WERI-Rb-1 (cell line): ENCODE measurements around the gene MYL1.

Source experiments
- DNase-seq: peaks from one replicate; pipeline ENCODE4 v3.0.0-alpha.2; 2020
- H3K27ac ChIP-seq: fragments of 250-450 bp; sonication (Bioruptor Pico); 2 replicates; pipeline ENCODE4 v1.5.1; 2020; ENCODE audit warnings: mild to moderate bottlenecking, moderate library complexity
- H3K27me3 ChIP-seq: fragments of 250-450 bp; sonication (Bioruptor Pico); 2 replicates; pipeline ENCODE4 v1.5.1; 2021; ENCODE audit warnings: mild to moderate bottlenecking, low read depth, moderate library complexity; ENCODE audit not compliant: insufficient read depth, severe bottlenecking
- H3K36me3 ChIP-seq: fragments of 250-450 bp; sonication (Bioruptor Pico); 2 replicates; pipeline ENCODE4 v1.5.1; 2020; ENCODE audit warnings: mild to moderate bottlenecking, moderate library complexity
- H3K4me3 ChIP-seq: 2 replicates; pipeline ENCODE4 v1.5.1; 2011; ENCODE audit warnings: low read depth, mild to moderate bottlenecking, control low read depth, low read length
- H3K9me3 ChIP-seq: fragments of 250-450 bp; sonication (Bioruptor Pico); 2 replicates; pipeline ENCODE4 v1.5.1; 2021; ENCODE audit warnings: mild to moderate bottlenecking, moderate library complexity; ENCODE audit not compliant: severe bottlenecking
- TF ChIP-seq, protein P1 (sequence below): IDR thresholded peaks from 2 replicates; pipeline ENCODE4 v1.5.1; 2011; ENCODE audit warnings: low read depth, mild to moderate bottlenecking, control low read depth, inconsistent platforms, low read length

MYL1 gene

DNA sequence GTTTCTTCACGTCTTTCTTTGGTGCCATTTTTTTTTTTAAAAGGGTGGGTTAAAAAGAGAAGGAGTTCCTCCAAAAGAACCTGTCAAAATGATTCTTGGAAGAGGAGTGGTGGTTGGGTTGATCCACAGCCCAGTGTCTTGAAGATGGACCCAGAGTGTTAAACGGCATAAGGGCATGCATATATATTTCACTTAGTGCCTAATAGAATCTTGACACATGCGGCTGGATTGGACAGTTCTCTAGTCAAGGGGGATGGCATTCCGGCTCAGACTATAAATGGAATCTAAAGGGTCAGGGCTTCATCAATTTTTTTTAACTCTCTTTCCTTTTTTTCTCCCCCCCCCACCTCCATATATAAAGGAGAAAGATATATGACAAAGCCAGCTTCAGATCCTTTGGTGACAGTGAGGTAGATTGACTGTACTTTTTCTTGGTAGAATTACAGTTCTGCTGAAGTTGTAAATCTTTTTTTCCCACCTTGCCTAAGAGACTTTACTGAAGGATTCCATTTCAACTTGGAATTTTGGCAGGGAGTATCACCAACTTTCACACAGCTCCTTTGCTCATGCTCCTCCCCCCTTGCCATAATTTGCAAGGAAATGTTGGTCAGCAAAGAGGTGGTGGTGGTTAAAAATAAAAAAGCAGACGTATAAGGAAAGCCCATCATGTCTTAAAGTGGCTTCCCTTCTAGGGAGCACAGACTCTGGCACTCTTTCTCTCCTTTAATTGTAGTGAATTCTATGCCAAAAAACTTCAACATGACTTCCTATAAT is at the start of gene MYL1:
Gene MYL1 (minus strand): TSS at position 160 of the 774 bp plus-strand sequence. CDS start 132 bp downstream, at position 28.
- TF ChIP-seq, protein P1, sequence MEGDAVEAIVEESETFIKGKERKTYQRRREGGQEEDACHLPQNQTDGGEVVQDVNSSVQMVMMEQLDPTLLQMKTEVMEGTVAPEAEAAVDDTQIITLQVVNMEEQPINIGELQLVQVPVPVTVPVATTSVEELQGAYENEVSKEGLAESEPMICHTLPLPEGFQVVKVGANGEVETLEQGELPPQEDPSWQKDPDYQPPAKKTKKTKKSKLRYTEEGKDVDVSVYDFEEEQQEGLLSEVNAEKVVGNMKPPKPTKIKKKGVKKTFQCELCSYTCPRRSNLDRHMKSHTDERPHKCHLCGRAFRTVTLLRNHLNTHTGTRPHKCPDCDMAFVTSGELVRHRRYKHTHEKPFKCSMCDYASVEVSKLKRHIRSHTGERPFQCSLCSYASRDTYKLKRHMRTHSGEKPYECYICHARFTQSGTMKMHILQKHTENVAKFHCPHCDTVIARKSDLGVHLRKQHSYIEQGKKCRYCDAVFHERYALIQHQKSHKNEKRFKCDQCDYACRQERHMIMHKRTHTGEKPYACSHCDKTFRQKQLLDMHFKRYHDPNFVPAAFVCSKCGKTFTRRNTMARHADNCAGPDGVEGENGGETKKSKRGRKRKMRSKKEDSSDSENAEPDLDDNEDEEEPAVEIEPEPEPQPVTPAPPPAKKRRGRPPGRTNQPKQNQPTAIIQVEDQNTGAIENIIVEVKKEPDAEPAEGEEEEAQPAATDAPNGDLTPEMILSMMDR = no peak
- no peak within 1 kb of the TSS for H3K4me3 ChIP-seq
- DNase-seq = no peak
- no peak within 1 kb of the TSS for H3K27ac ChIP-seq
- no peaks in the 10 kb centered on the region for H3K27me3 ChIP-seq
- no peaks in the 10 kb centered on the region for H3K36me3 ChIP-seq
- no peaks in the 10 kb centered on the region for H3K9me3 ChIP-seq

DNA sequence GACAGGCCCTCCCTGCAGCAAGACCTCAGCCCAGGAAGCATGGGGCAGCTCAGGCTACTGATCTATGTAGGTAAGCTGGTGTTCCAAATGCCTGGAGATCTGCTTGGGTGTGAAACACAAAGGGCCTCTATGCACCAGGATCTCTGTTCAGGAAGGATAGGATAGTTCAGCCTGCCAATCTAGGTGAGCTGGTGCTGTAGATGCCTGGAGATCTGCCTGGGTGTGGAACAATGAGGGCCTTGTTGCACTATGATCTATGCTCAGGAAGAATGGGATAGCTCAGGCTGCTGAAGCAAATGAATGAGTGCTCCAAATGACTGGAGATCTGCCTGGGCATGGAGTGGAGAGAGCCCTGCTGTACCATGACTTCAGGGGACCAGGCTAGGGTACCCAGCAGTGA is 48.9 kb upstream of the MYL1 start:
- TF ChIP-seq, protein P1 = no peak
- no peaks in the 10 kb centered on the region for H3K9me3 ChIP-seq
- no peaks in the 10 kb centered on the region for H3K36me3 ChIP-seq
- no peaks in the 10 kb centered on the region for H3K27me3 ChIP-seq
- no peak overlapping the region for H3K4me3 ChIP-seq
- no peak overlapping the region for H3K27ac ChIP-seq
- no peak for DNase-seq

DNA sequence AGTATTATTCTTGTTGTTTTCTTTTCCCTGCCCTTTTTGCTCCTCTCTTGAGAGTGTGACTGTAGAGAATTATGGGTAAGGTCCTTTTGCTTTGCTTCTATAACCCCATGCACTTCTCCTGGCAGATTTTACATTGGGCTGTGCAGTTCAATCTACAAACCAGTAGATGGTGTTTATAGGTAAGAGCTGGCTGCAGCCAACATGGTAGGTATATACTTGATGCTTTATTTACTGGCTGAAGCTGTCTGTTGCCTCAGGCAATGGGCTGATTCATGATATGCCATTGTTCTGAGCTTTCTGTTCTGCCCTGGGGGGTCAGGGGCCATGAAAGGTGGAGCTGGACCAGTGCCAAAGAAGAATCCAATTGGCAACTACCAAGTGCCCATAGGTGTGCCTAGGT is 48.3 kb upstream of the MYL1 start:
- DNase-seq = no peak
- no peaks in the 10 kb centered on the region for H3K27me3 ChIP-seq
- TF ChIP-seq, protein P1 = no peak
- H3K36me3 ChIP-seq = no peaks in the 10 kb centered on the region
- H3K4me3 ChIP-seq = no peak overlapping the region
- H3K9me3 ChIP-seq = no peaks in the 10 kb centered on the region
- H3K27ac ChIP-seq = no peak overlapping the region

DNA sequence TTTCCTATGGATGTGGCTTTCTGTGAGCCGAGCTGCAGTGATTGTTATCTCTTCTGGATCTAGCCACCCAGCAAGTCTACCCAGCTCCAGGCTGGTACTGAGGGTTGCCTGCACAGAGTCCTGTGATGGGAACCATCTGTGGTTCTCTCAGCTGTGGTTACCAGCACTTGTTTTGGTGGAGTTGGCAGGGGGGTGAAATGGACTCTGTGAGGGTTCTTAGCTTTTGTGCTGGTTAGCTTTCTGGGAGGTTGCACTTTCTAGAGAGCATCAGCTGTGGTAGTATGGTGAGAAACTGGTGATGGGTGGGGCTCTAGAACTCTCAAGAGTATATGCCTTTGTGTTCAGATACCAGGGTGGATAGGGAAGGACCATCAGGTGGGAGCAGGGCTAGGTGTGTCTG is 45.4 kb upstream of the MYL1 start:
- Histone ChIP-seq H3K36me3 (no peaks in the 10 kb centered on the region), H3K27me3 (no peaks in the 10 kb centered on the region), H3K9me3 (no peaks in the 10 kb centered on the region), H3K4me3 (no peak overlapping the region), H3K27ac (no peak overlapping the region)
- TF ChIP-seq, protein P1 = no peak
- no peak for DNase-seq

DNA sequence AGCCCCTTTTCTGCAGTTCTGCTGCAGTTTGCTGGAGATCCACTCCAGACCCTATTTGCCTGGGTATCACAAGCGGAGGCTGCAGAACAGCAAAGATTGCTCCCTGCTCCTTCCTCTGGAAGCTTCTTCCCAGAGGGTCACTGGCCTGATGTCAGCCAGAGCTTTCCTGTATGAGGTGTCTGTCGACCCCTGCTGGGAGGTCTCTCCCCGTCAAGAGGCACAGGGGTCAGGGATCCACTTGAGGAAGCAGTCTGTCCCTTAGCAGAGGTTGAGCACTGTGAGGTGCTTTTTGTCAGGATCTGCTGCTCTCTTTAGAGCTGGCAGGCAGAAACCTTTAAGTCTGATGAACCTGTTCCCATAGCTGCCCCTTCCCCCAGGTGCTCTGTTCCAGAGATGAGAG is 42.0 kb upstream of the MYL1 start:
- no peaks in the 10 kb centered on the region for H3K36me3 ChIP-seq
- DNase-seq = no peak
- no peak overlapping the region for H3K27ac ChIP-seq
- no peaks in the 10 kb centered on the region for H3K27me3 ChIP-seq
- H3K9me3 ChIP-seq = no peaks in the 10 kb centered on the region
- no peak overlapping the region for H3K4me3 ChIP-seq
- TF ChIP-seq, protein P1 = no peak

DNA sequence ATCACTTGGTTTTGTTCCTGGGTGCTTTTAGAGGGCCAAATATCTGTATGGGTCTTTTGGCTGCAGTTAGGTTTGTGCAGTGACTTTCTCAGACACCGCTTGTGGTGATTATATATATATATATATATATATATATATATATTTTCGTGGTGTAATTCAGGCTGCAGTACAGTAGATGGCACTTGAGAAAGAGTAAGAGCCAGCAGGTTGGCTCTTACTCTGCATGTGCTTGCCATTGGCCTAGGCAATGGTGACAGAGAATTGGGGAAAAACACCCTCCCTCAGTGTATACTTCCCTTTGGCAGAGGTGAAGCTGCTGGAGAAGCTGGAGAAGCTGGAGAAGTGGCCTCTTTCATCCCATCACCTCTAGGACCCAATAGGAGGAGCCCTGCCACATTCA is 22.2 kb upstream of the MYL1 start:
- Histone ChIP-seq H3K4me3 (no peak overlapping the region), H3K27ac (no peak overlapping the region), H3K27me3 (no peaks in the 10 kb centered on the region), H3K9me3 (no peaks in the 10 kb centered on the region), H3K36me3 (no peaks in the 10 kb centered on the region)
- TF ChIP-seq, protein P1 = no peak
- no peak for DNase-seq
